ENCODE results near the gene GNAT1. TPM values are rescaled to one million over a fixed set of nuclear protein-coding genes. Genes with fewer than 3 reads are reported as not detected.
"Not testable (repeated sequence)": the region's sequence is repeated elsewhere in the genome, so short reads cannot be mapped to it uniquely, and the experiment has no call there.

The GNAT1 gene
- total RNA-seq, 2 experiments from 2014 or later: not detected

DNA sequence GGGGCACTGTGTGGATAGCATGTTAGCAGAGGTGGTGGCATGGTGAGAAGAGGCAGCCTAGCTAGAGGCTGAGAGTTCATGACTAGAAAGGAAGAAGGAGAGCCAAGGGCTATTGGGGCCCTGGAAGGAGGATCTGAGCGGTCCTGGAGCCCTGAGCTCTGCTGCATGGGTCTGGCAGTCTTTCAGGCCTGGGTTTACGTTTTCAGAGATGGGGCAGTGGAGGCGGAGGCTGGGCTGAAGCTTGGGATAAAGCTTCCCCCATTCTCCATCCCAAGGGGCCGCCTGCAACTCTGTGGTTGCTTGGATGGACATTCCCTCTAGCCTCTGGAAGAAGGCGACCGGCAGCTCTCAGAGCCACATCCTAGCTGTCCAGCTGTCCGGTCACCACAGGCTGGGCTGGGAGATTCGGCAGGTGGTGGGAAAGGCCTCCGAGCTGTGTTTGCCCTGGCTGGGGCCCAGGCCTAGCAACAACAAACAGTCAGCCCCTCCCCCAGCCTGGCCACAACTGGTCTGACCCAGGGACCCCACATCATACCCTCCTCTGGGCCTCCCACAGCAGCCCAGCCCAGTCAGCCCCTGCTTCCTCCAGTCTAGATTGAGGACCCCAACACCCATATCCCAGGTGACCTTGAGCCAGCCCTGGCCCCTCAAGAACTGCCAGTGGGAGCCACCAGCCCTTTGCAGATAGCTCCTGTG, 11.9 kb downstream of the GNAT1 start:
- no peak overlapping the region for H3K27ac Mint-ChIP-seq
- CTCF ChIA-PET: interaction anchor here (0.5 to 3.8 kb wide), 13 partner anchors 9 to 184 kb away, joined by 3 to 22 read pairs (median 4); partner anchors contain the start of gene GNAI2
- H3K4me3 Mint-ChIP-seq: no peak overlapping the region
- H3K4me1 Mint-ChIP-seq: peaks cover 2% of the 10 kb centered on the region
- no peaks in the 10 kb centered on the region for H3K36me3 Mint-ChIP-seq (ENCODE audit: low read depth)
- DNase-seq: no peak
- POLR2A ChIA-PET: interaction anchor here (0.7 kb wide), 1 partner anchor 18 kb away, joined by 3 read pairs; no protein-coding TSS in a partner anchor
- peaks cover 51% of the 10 kb centered on the region for H3K27me3 Mint-ChIP-seq
- H3K9me3 Mint-ChIP-seq: no peaks in the 10 kb centered on the region

DNA sequence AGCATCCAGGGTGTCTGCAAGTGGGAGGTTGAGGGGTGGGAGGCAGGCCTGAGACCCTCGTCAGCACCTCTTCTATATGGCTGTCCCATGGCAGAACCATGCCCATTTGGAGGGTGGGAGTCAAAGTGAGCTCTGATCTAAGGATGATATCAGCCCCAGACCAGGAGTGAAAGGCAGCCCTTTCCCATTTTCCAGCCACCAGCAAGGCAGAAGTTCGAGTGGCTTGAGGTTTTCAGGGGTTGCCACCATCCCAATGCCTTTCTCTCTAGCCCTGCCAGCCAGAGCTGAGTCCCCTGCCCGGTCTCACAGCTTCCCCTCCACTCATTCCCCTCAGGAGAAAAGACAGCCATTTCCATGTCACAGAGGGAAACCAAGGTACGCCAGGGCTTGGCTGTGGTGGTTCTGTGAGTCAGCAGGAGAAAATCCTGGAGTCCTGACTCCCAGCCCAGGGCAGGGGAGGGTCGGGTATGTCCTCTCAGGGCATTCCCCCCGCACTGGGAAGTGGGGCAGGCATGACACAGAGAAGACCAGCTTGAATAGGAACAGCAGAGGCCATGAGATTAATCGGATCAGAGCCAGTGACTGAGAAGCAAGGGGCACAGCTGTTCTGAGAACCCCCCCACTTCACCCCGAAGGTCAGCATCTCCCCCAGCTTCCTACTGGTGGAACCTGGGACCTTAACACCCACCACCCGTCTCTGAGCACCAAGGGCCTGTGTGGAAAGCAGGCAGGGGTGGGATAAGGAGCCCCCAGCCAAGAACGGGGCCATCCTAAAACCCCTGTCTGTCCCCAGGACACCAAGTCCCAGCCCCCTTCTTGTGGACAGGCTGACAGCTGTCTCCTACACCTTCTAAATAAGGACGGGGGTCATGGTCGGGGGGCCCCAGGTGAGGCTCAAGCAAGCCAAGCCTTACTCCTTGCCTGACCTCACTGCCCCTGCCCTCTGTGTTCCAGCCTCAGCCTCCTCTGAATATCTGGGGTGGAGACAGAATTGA, 12.7 kb downstream of the GNAT1 start:
- peaks cover 51% of the 10 kb centered on the region for H3K27me3 Mint-ChIP-seq
- H3K4me1 Mint-ChIP-seq: peaks cover 2% of the 10 kb centered on the region
- no peak overlapping the region for H3K4me3 Mint-ChIP-seq
- ChIA-PET POLR2A (interaction anchor here (0.7 kb wide), 1 partner anchor 18 kb away, joined by 3 read pairs; no protein-coding TSS in a partner anchor), CTCF (interaction anchor here (0.5 to 3.8 kb wide), 12 partner anchors 10 to 185 kb away, joined by 3 to 22 read pairs (median 4); partner anchors contain the start of genes GNAI2 and GNAT1)
- H3K36me3 Mint-ChIP-seq (ENCODE audit: low read depth): no peaks in the 10 kb centered on the region
- H3K27ac Mint-ChIP-seq: no peak overlapping the region
- no peak for DNase-seq
- no peaks in the 10 kb centered on the region for H3K9me3 Mint-ChIP-seq

DNA sequence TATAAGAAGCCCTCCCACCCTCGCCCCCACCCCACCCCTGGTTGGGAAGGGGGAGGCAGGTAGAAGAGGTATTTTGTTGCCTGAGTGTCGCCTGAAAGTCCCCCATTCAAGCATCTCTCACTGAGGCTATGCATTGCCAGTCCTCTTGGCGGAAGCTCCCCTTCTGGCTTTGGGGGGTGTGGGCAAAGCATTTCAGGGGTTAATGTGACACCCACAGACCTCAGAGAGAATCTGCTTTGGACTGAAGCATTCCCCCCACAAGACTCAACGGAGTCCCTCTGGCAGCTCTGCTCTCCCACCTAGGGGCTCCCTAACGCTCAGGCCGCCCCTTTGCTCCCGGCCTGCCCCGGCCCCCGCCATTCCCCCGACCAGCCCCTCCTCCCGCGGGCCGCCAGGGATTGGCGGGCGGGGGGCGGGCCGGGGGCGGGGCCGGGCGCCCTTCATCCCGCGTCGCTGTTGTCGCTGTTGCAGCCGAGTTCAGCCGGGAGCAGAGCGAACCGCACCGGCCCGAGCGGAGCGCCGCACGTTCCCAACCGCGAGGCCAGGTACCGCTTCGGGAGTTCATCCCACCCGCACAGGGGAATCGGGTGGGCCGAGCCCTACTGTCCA, 13.5 kb downstream of the GNAT1 start, which contains the start of gene SLC38A3:
Gene SLC38A3, plus strand, starts transcription at position 468 of the 609 bp plus-strand sequence. CDS start 8,929 bp downstream, outside the sequence.
- H3K36me3 Mint-ChIP-seq (ENCODE audit: low read depth): no peaks in the 10 kb centered on the region
- no peaks in the 10 kb centered on the region for H3K9me3 Mint-ChIP-seq
- peaks cover 2% of the 10 kb centered on the region for H3K4me1 Mint-ChIP-seq
- no peak within 1 kb of the TSS for H3K4me3 Mint-ChIP-seq
- no peak for DNase-seq
- POLR2A ChIA-PET: no interaction called here
- CTCF ChIA-PET: interaction anchor here (1.3 to 3.8 kb wide), 4 partner anchors 11 to 31 kb away, joined by 4 to 22 read pairs (median 4); partner anchors contain the start of genes GNAI2 and GNAT1
- no peak within 1 kb of the TSS for H3K27ac Mint-ChIP-seq
- H3K27me3 Mint-ChIP-seq: peaks cover 48% of the 10 kb centered on the region

DNA sequence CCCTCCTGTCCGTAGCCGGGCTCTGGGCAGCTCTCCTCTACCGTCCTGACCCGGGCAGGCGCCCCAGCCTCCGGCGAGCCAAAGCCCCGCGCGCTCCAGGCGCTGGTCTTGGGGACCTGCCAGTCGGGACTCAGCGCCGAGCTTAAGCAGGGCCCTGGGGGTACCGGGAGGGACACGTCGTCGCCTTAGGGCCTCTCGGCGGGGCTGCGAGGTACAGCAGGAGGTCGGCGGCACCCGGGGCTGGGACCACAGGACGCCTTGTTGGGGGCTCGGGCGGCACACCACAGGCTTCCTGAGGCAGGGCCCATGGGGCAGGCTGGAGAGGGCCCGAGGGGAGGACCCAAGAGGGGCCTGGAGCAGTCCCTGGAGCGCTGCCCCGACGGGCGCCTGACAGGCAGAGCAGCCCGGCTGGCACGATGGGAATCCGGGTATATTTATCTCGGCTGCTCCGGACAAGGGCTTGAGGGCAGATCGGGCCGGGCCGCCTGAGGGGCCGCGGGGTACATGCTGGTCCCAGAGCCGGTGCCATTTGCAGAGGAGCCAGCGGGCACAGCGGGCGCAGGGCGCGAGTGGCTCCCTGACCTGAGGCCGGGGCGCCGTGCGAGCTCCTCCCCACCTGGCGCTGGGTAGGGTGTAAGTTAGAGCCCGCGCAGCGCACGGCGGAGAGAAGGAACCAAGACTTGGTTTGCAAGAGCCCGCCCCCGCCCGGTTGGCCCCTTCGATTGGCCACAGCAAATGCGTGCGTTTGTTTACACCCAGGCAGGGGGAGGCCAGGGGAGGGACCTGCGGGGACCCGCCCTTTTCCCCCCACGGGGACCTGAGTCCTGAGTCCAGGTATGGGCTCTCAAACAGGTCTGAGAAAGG, 14.2 kb downstream of the GNAT1 start:
- DNase-seq: peak; percentile 42
- ChIA-PET CTCF (interaction anchor here (0.5 to 3.8 kb wide), 7 partner anchors 11 to 1961 kb away, joined by 3 to 22 read pairs (median 4); partner anchors contain the start of gene GNAT1), POLR2A (no interaction called here)
- Mint-ChIP-seq H3K27me3 (peaks cover 48% of the 10 kb centered on the region), H3K4me1 (peaks cover 2% of the 10 kb centered on the region), H3K9me3 (no peaks in the 10 kb centered on the region), H3K27ac (no peak overlapping the region), H3K36me3 (ENCODE audit: low read depth) (no peaks in the 10 kb centered on the region), H3K4me3 (no peak overlapping the region)

DNA sequence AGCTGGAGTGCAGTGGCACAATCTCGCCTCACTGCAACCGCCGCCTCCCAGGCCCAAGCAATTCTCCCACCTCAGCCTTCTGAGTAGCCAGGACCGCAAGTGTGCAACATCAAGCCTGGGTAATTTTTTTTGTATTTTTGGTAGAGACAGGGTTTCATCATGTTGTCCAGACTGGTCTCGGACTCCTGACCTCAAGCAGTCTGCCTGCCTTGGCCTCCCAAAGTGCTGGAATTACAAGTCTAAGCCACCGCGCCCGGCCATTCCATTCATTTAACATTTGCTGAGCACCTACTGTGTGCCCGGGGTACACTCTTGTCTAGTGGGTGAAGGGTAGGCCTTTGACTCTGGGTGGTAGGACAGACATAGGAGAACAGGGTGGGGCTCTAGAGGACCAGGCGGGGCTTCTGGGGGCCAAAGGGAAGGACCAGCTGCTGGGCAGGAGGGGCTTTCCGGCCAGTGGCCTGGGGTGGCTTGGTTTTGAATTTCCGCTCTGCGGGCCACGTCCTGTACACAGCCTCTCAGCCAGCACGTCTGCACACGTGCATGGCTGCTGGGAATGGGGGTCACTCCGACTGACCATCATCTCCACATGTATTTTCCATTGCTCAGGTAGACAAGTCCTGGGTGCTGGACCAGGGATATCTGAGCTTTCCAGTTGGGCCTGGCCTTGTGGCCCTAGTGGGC, 16.1 kb downstream of the GNAT1 start:
- H3K4me1 Mint-ChIP-seq: peaks cover 2% of the 10 kb centered on the region
- DNase-seq: no peak
- POLR2A ChIA-PET: no interaction called here
- CTCF ChIA-PET: interaction anchor here (1.2 kb wide), 1 partner anchor 13 kb away, joined by 3 read pairs; no protein-coding TSS in a partner anchor
- no peak overlapping the region for H3K4me3 Mint-ChIP-seq
- peaks cover 40% of the 10 kb centered on the region for H3K27me3 Mint-ChIP-seq
- H3K36me3 Mint-ChIP-seq (ENCODE audit: low read depth): no peaks in the 10 kb centered on the region
- H3K27ac Mint-ChIP-seq: no peak overlapping the region
- H3K9me3 Mint-ChIP-seq: no peaks in the 10 kb centered on the region

DNA sequence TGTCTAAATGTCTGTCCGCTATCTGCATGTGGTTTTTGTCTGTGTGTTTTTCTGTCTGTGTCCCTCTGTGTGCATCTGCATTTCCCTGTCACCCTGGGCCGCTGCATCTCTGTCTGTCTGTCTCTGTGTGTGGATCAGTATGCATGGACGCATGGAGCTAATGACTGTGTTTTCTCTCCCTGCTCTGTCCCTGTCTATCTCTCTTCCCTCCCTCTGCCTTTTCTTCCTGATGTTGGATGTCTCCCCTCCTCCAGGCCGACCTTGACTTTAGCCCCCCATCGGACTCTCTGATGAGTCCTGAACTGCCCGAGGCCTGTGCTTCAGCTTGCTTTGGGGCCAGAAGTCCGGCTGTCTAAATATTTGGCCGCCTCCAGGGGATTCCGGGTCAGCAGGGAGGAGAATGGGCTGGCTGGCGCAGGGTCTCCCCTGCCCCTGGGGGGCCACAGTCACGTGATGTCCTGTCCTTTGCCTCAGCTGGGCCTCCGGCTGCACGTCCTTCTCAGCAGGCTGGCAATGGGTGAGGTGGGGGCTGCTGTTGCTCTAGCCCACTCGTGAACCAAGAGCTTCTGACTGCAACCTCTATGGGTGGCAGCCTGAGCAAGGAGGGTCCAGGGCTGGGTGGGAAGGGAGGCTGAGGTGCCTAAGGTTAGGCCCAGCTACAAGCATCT, 17.4 kb downstream of the GNAT1 start:
- no peaks in the 10 kb centered on the region for H3K36me3 Mint-ChIP-seq (ENCODE audit: low read depth)
- DNase-seq: no peak
- H3K9me3 Mint-ChIP-seq: no peaks in the 10 kb centered on the region
- peaks cover 2% of the 10 kb centered on the region for H3K4me1 Mint-ChIP-seq
- H3K4me3 Mint-ChIP-seq: no peak overlapping the region
- H3K27ac Mint-ChIP-seq: no peak overlapping the region
- ChIA-PET CTCF (interaction anchor here (0.6 to 4.5 kb wide), 4 partner anchors 9 to 146 kb away, joined by 3 to 27 read pairs (median 13); no protein-coding TSS in a partner anchor), POLR2A (no interaction called here)
- H3K27me3 Mint-ChIP-seq: peaks cover 30% of the 10 kb centered on the region

DNA sequence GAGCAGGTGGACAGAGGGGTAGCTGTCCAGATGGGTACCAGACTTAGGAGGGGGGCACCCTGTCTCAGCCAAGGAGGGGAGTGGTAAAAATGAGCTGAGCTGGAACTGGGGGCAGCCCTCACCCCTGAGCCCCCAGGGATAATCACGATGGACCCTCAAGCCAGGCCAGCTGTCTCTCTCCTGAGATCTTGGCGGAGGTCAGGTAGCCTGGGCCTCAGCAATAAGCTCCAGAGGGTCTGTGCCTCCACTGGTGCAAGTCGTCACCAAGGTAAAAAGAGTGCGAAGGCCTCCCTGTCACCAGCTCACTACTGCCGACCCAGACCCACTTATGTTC, 18.7 kb downstream of the GNAT1 start:
- DNase-seq: no peak
- Mint-ChIP-seq H3K4me3 (no peak overlapping the region), H3K4me1 (no peaks in the 10 kb centered on the region), H3K36me3 (ENCODE audit: low read depth) (no peaks in the 10 kb centered on the region), H3K27ac (no peak overlapping the region), H3K9me3 (no peaks in the 10 kb centered on the region), H3K27me3 (peaks cover 21% of the 10 kb centered on the region)
- ChIA-PET CTCF (interaction anchor here (0.7 to 4.5 kb wide), 5 partner anchors 9 to 78 kb away, joined by 3 to 27 read pairs (median 5); no protein-coding TSS in a partner anchor), POLR2A (no interaction called here)

DNA sequence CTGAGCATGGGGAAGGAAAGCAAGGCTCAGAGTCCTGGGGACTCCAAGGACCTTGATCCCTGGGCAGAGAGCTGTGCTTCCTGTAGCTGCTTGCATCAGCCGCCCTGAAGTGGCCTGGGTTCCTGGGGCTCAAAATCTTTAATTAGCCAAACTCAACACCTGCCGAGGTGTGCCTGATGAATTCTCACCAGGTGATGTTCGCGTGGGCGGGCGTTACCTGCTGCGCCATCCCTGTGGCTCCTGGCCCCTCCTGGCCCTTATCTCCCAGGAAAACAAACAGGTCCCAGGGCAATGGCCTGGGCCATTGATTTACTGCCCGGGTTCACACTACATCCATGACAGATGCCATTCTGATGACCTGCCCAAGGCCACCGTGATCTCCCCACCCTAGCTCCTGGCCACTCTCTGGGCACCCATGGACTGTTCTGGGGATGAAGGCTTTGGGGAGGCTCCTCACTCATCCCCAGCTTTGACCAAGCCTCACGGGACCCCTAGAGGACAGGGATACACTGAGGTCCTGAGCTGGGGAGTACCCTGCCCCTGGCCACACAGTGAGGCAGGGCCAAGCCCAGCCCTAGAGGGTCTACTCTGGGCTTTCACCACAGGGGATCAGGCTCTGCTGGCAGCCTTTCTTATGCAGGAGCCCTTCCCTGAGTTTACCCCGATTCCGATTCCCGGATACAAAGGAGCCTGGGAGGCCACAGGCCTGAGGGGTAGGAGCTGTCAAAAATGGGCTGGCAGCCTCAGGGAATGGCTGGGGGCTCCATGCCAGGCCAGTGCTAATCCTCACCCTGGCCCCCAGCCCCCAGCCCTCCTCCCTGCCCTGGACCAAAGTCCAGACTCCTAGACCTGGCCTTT, 19.3 kb downstream of the GNAT1 start:
- no peaks in the 10 kb centered on the region for H3K36me3 Mint-ChIP-seq (ENCODE audit: low read depth)
- DNase-seq: no peak
- peaks cover 20% of the 10 kb centered on the region for H3K27me3 Mint-ChIP-seq
- H3K9me3 Mint-ChIP-seq: no peaks in the 10 kb centered on the region
- POLR2A ChIA-PET: no interaction called here
- no peak overlapping the region for H3K4me3 Mint-ChIP-seq
- CTCF ChIA-PET: interaction anchor here (0.7 to 4.5 kb wide), 8 partner anchors 8 to 64 kb away, joined by 3 to 27 read pairs (median 4); no protein-coding TSS in a partner anchor
- H3K4me1 Mint-ChIP-seq: no peaks in the 10 kb centered on the region
- no peak overlapping the region for H3K27ac Mint-ChIP-seq

DNA sequence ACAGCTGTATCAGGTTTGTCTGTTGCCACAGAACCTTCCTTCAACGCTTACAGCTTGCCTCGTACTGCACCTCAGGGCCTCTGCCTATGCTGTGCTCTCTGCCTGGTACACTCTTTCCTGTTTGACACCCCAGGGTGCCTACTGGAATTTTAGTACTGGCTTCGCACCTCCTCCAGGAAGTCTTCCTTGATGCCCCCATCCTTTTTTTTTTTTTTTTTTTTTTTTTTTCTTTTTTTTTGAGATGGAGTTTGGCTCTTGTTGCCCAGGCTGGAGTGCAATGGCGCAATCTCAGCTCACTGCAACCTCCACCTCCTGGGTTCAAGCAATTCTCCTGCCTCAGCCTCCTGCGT, 19.9 kb downstream of the GNAT1 start:
- H3K27me3 Mint-ChIP-seq: peaks cover 15% of the 10 kb centered on the region
- DNase-seq; H3K9me3 Mint-ChIP-seq; H3K36me3 Mint-ChIP-seq (ENCODE audit: low read depth); H3K4me1 Mint-ChIP-seq; H3K27ac Mint-ChIP-seq; POLR2A ChIA-PET; H3K4me3 Mint-ChIP-seq: not testable (repeated sequence)
- CTCF ChIA-PET: interaction anchor here (0.7 to 4.5 kb wide), 8 partner anchors 8 to 303 kb away, joined by 3 to 27 read pairs (median 3); no protein-coding TSS in a partner anchor

DNA sequence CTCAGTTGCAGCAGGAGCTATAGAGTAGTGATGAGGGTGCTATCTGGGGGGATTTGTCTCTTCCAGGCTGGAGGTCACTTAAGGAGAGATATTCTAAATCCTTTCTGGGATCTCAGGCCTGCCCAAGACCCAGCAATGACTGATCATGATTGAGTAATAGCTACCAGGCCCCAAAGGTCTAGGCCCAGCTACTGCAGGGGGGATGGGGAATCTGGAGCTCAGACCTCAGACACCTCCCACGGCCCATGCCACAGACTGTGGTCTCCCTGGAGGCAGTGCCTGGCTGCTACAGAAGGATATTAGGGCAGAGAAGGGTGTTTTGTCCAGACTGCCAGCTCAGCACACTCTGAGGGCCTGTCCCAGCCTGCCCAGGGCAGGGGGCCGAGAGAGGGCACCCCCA, 20.5 kb downstream of the GNAT1 start:
- CTCF ChIA-PET: interaction anchor here (0.8 to 4.5 kb wide), 7 partner anchors 9 to 303 kb away, joined by 3 to 27 read pairs (median 3); no protein-coding TSS in a partner anchor
- peaks cover 10% of the 10 kb centered on the region for H3K27me3 Mint-ChIP-seq
- no peaks in the 10 kb centered on the region for H3K9me3 Mint-ChIP-seq
- H3K4me1 Mint-ChIP-seq: no peaks in the 10 kb centered on the region
- DNase-seq: no peak
- POLR2A ChIA-PET: no interaction called here
- H3K27ac Mint-ChIP-seq: no peak overlapping the region
- no peaks in the 10 kb centered on the region for H3K36me3 Mint-ChIP-seq (ENCODE audit: low read depth)
- H3K4me3 Mint-ChIP-seq: no peak overlapping the region
